ENCODE data around the gene C2CD2L. TPM values are rescaled to one million over a fixed set of nuclear protein-coding genes. Genes with fewer than 3 reads are reported as not detected.

Gene C2CD2L
- total and polyA plus RNA-seq, 2 of the 4 experiments (the other 2 are of a cell fraction): 2.2 to 8.7 TPM

GRCh38 chr11:119077839-119078238 is 29.3 kb upstream of the C2CD2L start:
- no peak overlapping the region for H2BK15ac ChIP-seq (ENCODE audit: low read depth, low read length)
- intact Hi-C loops (cut with micrococcal nuclease) (no loop called here), in situ Hi-C loops (cut with MboI; ENCODE audit: low sequenced_read_pairs) (no loop called here), dilution Hi-C loops (cut with HindIII; ENCODE audit: low sequenced_read_pairs, unreplicated experiment) (no loop called here)
- no peaks in the 10 kb centered on the region for H4K20me1 ChIP-seq (ENCODE audit: insufficient read depth, low read length)
- no peak overlapping the region for H2BK120ac ChIP-seq (ENCODE audit: low read depth, low read length)
- ChIA-PET POLR2A (ENCODE audit: unreplicated experiment) (no interaction called here), CTCF (no interaction called here)
- H2BK5ac ChIP-seq (ENCODE audit: low read depth, low read length, poor library complexity, severe bottlenecking): no peak overlapping the region
- H2BK20ac ChIP-seq (ENCODE audit: low read depth, low read length): no peak overlapping the region
- no peak overlapping the region for H3K4me3 ChIP-seq (ENCODE audit: insufficient read depth, low read depth, low read length)
- H3K27me3 ChIP-seq (ENCODE audit: control insufficient read depth, insufficient read depth, low read length): no peaks in the 10 kb centered on the region
- no peak overlapping the region for H3K4ac ChIP-seq (ENCODE audit: low read depth, low read length)
- H3K18ac ChIP-seq (ENCODE audit: low read depth, low read length): no peak overlapping the region
- no peak overlapping the region for H2AK5ac ChIP-seq (ENCODE audit: low read depth, low read length)
- no peak overlapping the region for H2AFZ ChIP-seq (replicated peaks; ENCODE audit: low read length, poor library complexity)
- H3K56ac ChIP-seq (ENCODE audit: extremely low read depth, insufficient read depth, low read length): no peak overlapping the region
- no peaks in the 10 kb centered on the region for H3K9me1 ChIP-seq (ENCODE audit: insufficient read depth, low read length)
- H3K4me2 ChIP-seq (ENCODE audit: low read depth, low read length): no peak overlapping the region
- no peak overlapping the region for H3K9ac ChIP-seq (ENCODE audit: low read depth, low read length)
- H4K5ac ChIP-seq (ENCODE audit: low read depth, low read length): no peak overlapping the region
- no peak overlapping the region for H3K23ac ChIP-seq (ENCODE audit: low read depth, low read length)
- no peak overlapping the region for H2AK9ac ChIP-seq (replicated peaks; ENCODE audit: low read depth, low read length, poor library complexity)
- ATAC-seq (ENCODE audit: low read depth): no peak
- no peak overlapping the region for H4K91ac ChIP-seq (ENCODE audit: insufficient read depth, low read depth, low read length)
- 0 out of 4 replicates have a peak, but pooled peaks cover 0 to 3% of the 10 kb centered on the region in 2 experiments for H3K79me1 ChIP-seq (ENCODE audit: low read depth in 1 of 2, low read length in 2 of 2)
- H3K9me3 ChIP-seq (ENCODE audit: control insufficient read depth, insufficient read depth, low read length): no peaks in the 10 kb centered on the region
- DNase-seq: no peak
- no TSS peak for BruUV-seq (replicated peaks)
- no peak for TF ChIP-seq NFE2L2 (IDR thresholded peaks at IDR 0.05; ENCODE audit: low read depth, low read length)
- H3K4me1 ChIP-seq (ENCODE audit: control insufficient read depth, insufficient read depth, low read length): no peaks in the 10 kb centered on the region
- peaks cover 66% of the 10 kb centered on the region for H3K36me3 ChIP-seq (ENCODE audit: control insufficient read depth, insufficient read depth, low read length)
- no peak overlapping the region for H4K8ac ChIP-seq (ENCODE audit: low read depth in 2 of 2, low read length in 2 of 2)
- 100% methylated on average over 7 of the region's 11 CpGs; no CpG with 5 or more reads in 1 of the 2 experiments for WGBS, 2 experiments (ENCODE audit: extremely low coverage in 2 of 2, insufficient read length in 1 of 2)
- H3K14ac ChIP-seq (replicated peaks; ENCODE audit: low read depth, low read length): no peak overlapping the region
- no peak overlapping the region for H3K27ac ChIP-seq (ENCODE audit: insufficient read depth, low read length)
